Adipocyte (in vitro differentiated cells): ENCODE results near the gene TSSK2.

ENCODE experiments used
- DNase-seq: peaks from one replicate; pipeline ENCODE4 v3.0.0-alpha.2; 2015; ENCODE audit warnings: low read depth
- H3K27me3 ChIP-seq: replicated peaks from 2 replicates; pipeline ENCODE4 v1.7.0; 2013; ENCODE audit warnings: mild to moderate bottlenecking, low read length, moderate library complexity; ENCODE audit not compliant: control insufficient read depth, insufficient read depth
- H3K36me3 ChIP-seq: 2 replicates; pipeline ENCODE4 v1.7.0; 2013; ENCODE audit warnings: low read length, mild to moderate bottlenecking, moderate library complexity; ENCODE audit not compliant: control insufficient read depth, insufficient read depth, severe bottlenecking
- H3K4me1 ChIP-seq: 2 replicates; pipeline ENCODE4 v1.7.0; 2013; ENCODE audit warnings: mild to moderate bottlenecking, low read length, moderate library complexity; ENCODE audit not compliant: control insufficient read depth, insufficient read depth
- H3K4me3 ChIP-seq: 2 replicates; pipeline ENCODE4 v1.7.0; 2013; ENCODE audit warnings: mild to moderate bottlenecking, low read length, moderate library complexity
- H3K9ac ChIP-seq: 2 replicates; pipeline ENCODE4 v1.7.0; 2013; ENCODE audit warnings: mild to moderate bottlenecking, low read length, moderate library complexity
- H3K9me3 ChIP-seq: 2 replicates; pipeline ENCODE4 v1.7.0; 2013; ENCODE audit warnings: mild to moderate bottlenecking, low read length, moderate library complexity; ENCODE audit not compliant: control insufficient read depth

TSSK2 gene

DNA sequence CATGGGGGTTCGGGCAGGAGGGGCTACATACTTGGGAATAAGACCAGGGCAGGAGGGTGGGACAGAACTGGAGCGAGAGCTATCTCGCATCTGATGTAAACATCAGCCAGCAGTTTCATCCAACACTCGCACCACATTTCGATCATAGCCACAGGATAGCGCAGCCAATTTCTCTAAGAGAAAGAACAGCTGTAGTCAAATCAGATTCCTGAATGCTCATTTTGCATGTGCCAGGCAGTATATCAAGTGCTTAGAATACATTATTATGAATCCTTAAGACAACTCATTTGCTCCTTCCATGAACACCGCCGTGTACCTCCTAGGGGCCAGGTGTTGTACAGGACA lies 23.4 kb upstream of the TSSK2 start:
- DNase-seq: no peak
- H3K36me3 ChIP-seq: no peaks in the 10 kb centered on the region
- no peaks in the 10 kb centered on the region for H3K27me3 ChIP-seq
- no peak overlapping the region for H3K9ac ChIP-seq
- H3K4me3 ChIP-seq: no peak overlapping the region
- peaks cover 42% of the 10 kb centered on the region for H3K4me1 ChIP-seq
- H3K9me3 ChIP-seq: no peaks in the 10 kb centered on the region

DNA sequence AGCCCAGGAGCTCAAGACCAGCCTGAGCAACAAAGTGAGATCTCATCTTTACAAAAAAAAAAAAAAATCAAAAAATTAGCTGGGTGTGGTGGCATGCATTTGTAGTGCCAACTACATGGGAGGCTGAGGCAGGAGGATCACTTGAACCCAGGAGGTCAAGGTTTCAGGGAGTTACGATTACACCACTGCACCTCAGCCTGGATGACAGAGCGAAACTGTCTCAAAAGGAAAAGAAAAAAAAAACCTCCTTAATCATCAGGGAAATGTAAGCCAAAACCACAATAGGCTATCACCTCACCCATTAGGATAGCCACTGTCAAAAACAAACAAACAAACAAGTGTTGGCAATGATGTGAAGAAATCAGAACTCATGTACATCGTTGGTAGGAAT lies 22.3 kb upstream of the TSSK2 start:
- H3K9ac ChIP-seq: no peak overlapping the region
- peaks cover 42% of the 10 kb centered on the region for H3K4me1 ChIP-seq
- H3K9me3 ChIP-seq: no peaks in the 10 kb centered on the region
- H3K27me3 ChIP-seq: no peaks in the 10 kb centered on the region
- DNase-seq: no peak
- no peak overlapping the region for H3K4me3 ChIP-seq
- H3K36me3 ChIP-seq: no peaks in the 10 kb centered on the region

DNA sequence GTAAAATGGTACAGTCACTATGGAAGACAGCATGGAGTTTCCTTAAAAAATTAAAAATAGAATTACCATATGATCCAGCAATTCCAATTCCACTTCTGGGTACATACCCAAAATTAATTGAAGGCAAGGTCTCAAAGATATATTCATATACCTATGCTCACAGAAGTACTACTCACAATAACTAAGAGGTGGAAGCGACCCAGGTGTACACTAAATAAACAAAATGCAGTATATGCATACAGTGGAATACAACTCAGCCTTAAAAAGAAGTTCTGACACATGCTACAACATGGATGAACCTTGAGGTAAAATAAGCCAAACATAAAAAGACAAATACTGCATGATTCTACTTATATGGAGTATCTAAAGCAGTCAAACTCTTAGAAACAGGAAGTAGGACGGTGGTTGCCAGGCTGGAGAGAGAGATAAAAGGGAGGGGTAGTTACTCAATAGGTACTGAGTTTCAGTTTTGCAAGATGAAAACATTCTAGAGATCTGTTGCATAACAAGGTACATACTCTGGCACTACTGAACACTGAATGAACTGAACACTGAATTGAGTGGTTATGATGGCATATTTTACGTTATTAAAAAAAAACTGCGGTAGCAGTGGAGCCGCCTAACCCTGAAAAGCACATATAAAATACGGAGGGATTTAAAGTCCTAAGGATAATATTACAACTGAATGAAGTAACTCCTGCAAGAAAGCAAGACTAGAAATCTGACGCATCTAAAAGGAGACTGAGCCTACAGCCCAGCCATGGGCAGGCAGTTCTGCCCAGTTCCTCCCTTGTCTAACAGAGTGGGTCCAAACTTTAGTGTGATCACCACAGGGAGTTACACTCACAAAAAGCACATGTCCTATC lies 21.7 kb upstream of the TSSK2 start:
- Histone ChIP-seq H3K36me3 (no peaks in the 10 kb centered on the region), H3K27me3 (no peaks in the 10 kb centered on the region), H3K4me1 (peaks cover 35% of the 10 kb centered on the region), H3K9me3 (no peaks in the 10 kb centered on the region), H3K4me3 (peak overlapping the region; percentile 4), H3K9ac (no peak overlapping the region)
- DNase-seq: peak; percentile 82

DNA sequence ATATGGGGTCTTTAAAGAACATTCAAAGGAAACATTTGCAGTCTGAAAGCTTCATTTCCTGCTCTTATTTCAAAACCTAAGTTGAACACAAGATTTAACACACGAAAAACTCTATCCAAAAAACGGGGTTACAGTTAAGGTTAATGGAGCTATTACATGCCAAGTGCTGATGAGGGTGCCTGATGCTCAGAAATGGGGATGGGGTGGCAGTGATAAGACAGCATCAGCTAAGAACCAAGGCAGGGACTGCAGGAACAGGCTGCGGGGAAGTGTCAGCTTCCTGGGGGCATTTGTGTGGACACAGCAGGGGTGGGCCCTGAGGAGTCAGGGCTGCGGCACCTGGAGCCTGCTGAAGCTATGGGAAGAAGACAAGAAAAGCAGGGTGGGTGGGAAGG lies 21.0 kb upstream of the TSSK2 start:
- H3K9ac ChIP-seq: no peak overlapping the region
- H3K4me3 ChIP-seq: no peak overlapping the region
- H3K27me3 ChIP-seq: no peaks in the 10 kb centered on the region
- H3K36me3 ChIP-seq: no peaks in the 10 kb centered on the region
- no peak for DNase-seq
- peaks cover 30% of the 10 kb centered on the region for H3K4me1 ChIP-seq
- H3K9me3 ChIP-seq: no peaks in the 10 kb centered on the region

DNA sequence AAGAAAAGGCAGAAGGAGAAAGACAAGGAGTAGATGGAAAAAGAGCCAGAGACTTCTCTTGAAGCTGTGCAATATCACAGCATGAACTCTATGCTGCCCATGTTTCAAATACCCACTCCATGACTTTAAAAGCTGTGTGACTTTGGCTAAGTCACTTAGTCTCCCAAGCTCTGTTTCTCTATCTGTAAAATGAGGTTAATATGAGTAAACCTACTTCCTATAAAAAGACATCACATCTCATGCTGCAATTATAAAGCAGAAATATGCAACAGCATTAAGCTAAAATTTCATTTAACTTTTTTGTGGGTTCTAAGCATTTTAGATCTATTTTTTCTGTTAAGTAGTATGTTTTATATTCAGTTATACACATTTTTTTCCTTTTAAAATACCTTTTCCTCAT lies 20.5 kb upstream of the TSSK2 start:
- Histone ChIP-seq H3K36me3 (no peaks in the 10 kb centered on the region), H3K4me3 (no peak overlapping the region)

DNA sequence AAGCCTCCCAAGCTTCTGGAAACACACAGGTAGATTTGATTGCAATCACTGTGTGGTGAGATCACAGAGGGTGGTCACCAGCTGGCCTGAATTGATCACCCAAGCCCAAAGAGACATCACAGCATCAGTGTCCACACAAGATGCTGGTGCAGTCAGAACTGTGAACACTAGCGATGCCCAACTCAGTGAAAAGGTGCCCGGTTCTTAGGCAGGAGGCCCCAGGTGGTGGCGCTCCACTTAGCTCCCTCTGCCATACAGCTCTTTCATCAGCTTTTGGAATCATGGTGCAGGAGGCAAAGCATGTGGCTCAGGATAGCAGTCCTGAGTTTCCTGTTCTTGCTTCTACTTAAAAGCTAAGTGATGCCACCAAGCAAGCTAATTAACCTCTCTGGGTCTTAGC lies 20.0 kb upstream of the TSSK2 start:
- Histone ChIP-seq H3K4me1 (peaks cover 28% of the 10 kb centered on the region), H3K4me3 (no peak overlapping the region), H3K9me3 (no peaks in the 10 kb centered on the region), H3K27me3 (no peaks in the 10 kb centered on the region), H3K36me3 (no peaks in the 10 kb centered on the region), H3K9ac (no peak overlapping the region)
- DNase-seq: no peak

More for the DNA sequence above, 20.5 kb upstream of the TSSK2 start:
- no peak for DNase-seq
- Histone ChIP-seq H3K27me3 (no peaks in the 10 kb centered on the region), H3K9ac (no peak overlapping the region), H3K9me3 (no peaks in the 10 kb centered on the region), H3K4me1 (peaks cover 30% of the 10 kb centered on the region)

DNA sequence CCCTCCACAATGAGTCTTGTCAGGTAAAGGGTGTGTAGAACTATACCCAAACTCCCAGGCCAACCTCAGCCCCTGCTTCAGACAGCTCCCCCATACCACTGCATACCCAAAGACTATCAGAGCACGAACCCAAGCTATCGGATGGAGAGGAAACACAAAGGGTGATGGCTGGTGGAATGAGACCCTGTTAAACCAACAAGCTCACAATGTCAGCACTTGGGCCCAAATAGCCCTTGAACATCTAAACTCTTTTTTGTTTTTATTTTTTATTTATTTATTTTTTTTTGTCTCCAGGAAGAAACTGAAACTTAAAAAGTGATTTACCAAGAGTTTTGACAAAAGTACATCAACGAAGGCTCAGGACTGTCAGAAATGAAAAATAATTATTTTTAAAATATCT lies 19.5 kb upstream of the TSSK2 start:
- no peaks in the 10 kb centered on the region for H3K27me3 ChIP-seq
- H3K9me3 ChIP-seq: no peaks in the 10 kb centered on the region
- H3K4me3 ChIP-seq: no peak overlapping the region
- no peaks in the 10 kb centered on the region for H3K36me3 ChIP-seq
- H3K9ac ChIP-seq: no peak overlapping the region
- H3K4me1 ChIP-seq: peaks cover 24% of the 10 kb centered on the region
- DNase-seq: no peak

DNA sequence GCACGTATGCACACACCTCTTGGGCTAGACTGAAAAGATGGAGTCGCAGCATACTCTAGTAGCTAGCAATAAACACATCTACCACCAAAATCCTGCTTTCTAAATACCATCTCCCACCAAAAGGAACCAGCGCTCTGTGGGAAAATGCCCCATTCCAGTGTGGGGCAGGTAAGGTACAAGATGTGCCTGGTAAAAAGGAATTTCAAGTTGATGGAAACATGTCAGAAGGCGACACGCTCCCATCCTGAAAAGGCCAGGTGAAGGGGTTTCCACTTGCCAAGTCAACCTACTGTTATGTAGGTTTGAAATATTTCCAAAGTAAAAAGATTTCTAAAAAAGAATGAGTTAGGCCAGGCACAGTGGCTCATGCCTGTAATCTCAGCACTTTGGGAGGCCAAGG lies 17.7 kb upstream of the TSSK2 start:
- no peak overlapping the region for H3K9ac ChIP-seq
- H3K36me3 ChIP-seq: no peaks in the 10 kb centered on the region
- DNase-seq: no peak
- H3K27me3 ChIP-seq: no peaks in the 10 kb centered on the region
- no peaks in the 10 kb centered on the region for H3K9me3 ChIP-seq
- peaks cover 16% of the 10 kb centered on the region for H3K4me1 ChIP-seq
- H3K4me3 ChIP-seq: no peak overlapping the region

DNA sequence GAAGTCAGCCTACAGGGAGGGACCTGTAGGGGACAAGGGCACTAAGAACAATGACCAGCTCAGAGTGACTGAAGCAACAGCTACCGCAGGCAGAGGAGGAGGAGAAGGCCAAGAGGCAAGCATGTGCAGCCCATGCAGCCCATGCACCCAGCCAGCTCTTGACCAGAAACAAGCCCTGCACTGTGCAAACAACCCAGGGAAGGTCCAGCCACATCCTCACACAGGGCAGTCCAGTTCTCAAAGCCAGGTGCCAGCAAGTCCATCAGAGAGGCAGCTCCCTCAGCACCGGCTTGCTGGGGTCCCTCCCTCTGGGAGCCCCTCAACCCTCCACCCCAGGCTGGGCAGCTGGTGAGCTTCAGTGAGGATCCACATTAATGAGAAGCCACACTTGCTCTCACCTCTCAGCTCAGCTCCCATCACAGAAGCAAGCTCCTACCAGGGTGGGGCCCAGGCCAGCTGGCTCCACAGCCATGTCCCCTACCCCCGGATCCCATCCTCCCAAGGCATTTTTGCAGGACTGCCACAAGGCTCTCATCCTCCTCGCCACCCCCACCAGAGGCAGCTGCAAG lies 16.0 kb upstream of the TSSK2 start:
- H3K9me3 ChIP-seq: no peaks in the 10 kb centered on the region
- peaks cover 19% of the 10 kb centered on the region for H3K4me1 ChIP-seq
- H3K36me3 ChIP-seq: no peaks in the 10 kb centered on the region
- no peak overlapping the region for H3K4me3 ChIP-seq
- H3K9ac ChIP-seq: no peak overlapping the region
- H3K27me3 ChIP-seq: no peaks in the 10 kb centered on the region
- no peak for DNase-seq

DNA sequence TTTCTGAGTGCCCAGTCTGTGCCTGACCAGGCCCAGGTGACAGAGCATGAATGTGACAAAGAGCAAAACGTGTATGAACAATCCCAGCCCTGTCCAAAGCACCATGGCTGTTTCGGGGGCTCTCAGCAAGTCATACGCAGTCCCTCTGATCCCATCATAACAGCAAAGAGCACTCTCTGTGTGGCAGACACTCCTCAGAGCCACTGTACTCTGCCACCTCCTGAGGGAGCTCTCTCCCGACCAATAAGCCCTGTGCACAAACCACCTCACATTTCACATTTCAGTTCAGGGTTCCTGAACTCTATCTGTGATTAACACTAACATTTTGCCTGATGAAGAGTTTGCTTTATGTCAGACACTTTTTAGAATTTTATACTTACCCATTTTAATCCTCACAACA lies 15.5 kb upstream of the TSSK2 start:
- Histone ChIP-seq H3K27me3 (no peaks in the 10 kb centered on the region), H3K9me3 (no peaks in the 10 kb centered on the region), H3K4me1 (peaks cover 23% of the 10 kb centered on the region), H3K9ac (no peak overlapping the region), H3K4me3 (no peak overlapping the region), H3K36me3 (no peaks in the 10 kb centered on the region)
- no peak for DNase-seq

DNA sequence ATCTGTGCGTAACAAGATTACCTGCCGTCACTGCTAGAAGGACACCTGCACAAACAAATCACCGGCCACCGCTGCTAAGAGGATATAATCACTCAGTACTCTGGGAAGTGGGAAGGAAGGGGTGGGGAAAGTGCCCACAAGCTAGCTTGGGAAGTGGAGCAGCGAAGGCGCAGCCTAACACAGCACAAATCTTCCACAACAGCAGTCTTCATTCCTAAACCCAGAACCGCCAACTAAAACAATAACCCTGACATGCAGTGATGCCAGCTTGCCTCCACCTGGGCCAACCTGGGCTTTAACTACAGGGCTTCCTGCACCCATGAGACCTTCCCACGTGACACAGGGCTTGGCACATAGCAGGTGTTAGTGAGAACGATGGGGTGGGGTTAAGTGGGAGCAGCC lies 14.0 kb upstream of the TSSK2 start:
- Histone ChIP-seq H3K4me1 (peaks cover 30% of the 10 kb centered on the region), H3K4me3 (no peak overlapping the region), H3K9ac (no peak overlapping the region), H3K36me3 (no peaks in the 10 kb centered on the region), H3K27me3 (no peaks in the 10 kb centered on the region), H3K9me3 (no peaks in the 10 kb centered on the region)
- DNase-seq: no peak
